WTC11 (cell line): ENCODE measurements around the gene RASIP1. TPM values are rescaled to one million over a fixed set of nuclear protein-coding genes. Genes with fewer than 3 reads are reported as not detected.
A peak's percentile ranks its signal among the peaks of the same experiment; 100 is the strongest.
"Not testable (repeated sequence)": the region's sequence is repeated elsewhere in the genome, so short reads cannot be mapped to it uniquely, and the experiment has no call there.

Source experiments
- ATAC-seq: fragments of 200-7000 bp; cut with Tn5 transposase; 2 replicates; pipeline ENCODE4 v1.10.0; 2021; ENCODE audit warnings: mild to moderate bottlenecking, moderate library complexity
- CTCF ChIA-PET: fragments of 300-600 bp; sonication (Branson Sonifier 250); formaldehyde crosslinking; loops from one replicate; lab custom pipeline; 2021; ENCODE audit warnings: antibody characterized with exemption; lab: Charles Lee
- POLR2A ChIA-PET: fragments of 350-600 bp; sonication (Branson Sonifier 250); formaldehyde crosslinking; loops from one replicate; lab custom pipeline; 2021; ENCODE audit warnings: antibody characterized with exemption; lab: Charles Lee
- DNase-seq: peaks from one replicate; pipeline ENCODE4 v3.0.0; 2021; ENCODE audit warnings: low spot score
- H3K27ac Mint-ChIP-seq: 2 replicates; pipeline ENCODE4 v1.8.0; 2021; ENCODE audit warnings: mixed read lengths
- H3K27me3 Mint-ChIP-seq: 2 replicates; pipeline ENCODE4 v1.8.0; 2021; ENCODE audit warnings: low read depth, mild to moderate bottlenecking, moderate library complexity, mixed read lengths
- H3K36me3 Mint-ChIP-seq: 2 replicates; pipeline ENCODE4 v1.8.0; 2021; ENCODE audit warnings: mixed read lengths
- H3K4me1 Mint-ChIP-seq: 2 replicates; pipeline ENCODE4 v1.8.0; 2022; ENCODE audit warnings: mixed read lengths
- H3K4me3 Mint-ChIP-seq: 2 replicates; pipeline ENCODE4 v1.8.0; 2021; ENCODE audit warnings: mild to moderate bottlenecking, moderate library complexity, mixed read lengths
- H3K9me3 Mint-ChIP-seq: 2 replicates; pipeline ENCODE4 v1.8.0; 2021; ENCODE audit warnings: mixed read lengths
- ARID4B ChIP-seq: sonication (generic); formaldehyde crosslinking; IDR thresholded peaks from 2 replicates; pipeline ENCODE4 v1.8.0; 2023; ENCODE audit warnings: missing genetic modification reagents, mild to moderate bottlenecking, borderline replicate concordance
- CREB1 ChIP-seq: sonication (generic); formaldehyde crosslinking; IDR thresholded peaks from 2 replicates; pipeline ENCODE4 v1.8.0; 2023; ENCODE audit warnings: mild to moderate bottlenecking, missing genetic modification reagents
- ELF4 ChIP-seq: sonication (generic); formaldehyde crosslinking; IDR thresholded peaks from 2 replicates; pipeline ENCODE4 v1.8.1; 2022; ENCODE audit warnings: low read depth, mild to moderate bottlenecking, moderate library complexity, missing genetic modification reagents
- IRF1 ChIP-seq: sonication (generic); formaldehyde crosslinking; IDR thresholded peaks from 2 replicates; pipeline ENCODE4 v1.8.0; 2023; ENCODE audit warnings: missing genetic modification reagents
- JAZF1 ChIP-seq: fragments of 250-450 bp; sonication (Bioruptor Pico); IDR thresholded peaks from 2 replicates; pipeline ENCODE4 v1.9.0; 2021; ENCODE audit warnings: moderate library complexity, mild to moderate bottlenecking, inconsistent platforms
- MAX ChIP-seq: sonication (generic); formaldehyde crosslinking; IDR thresholded peaks from 2 replicates; pipeline ENCODE4 v1.8.0; 2022; ENCODE audit warnings: mild to moderate bottlenecking, missing genetic modification reagents
- NFE2L1 ChIP-seq: sonication (generic); formaldehyde crosslinking; IDR thresholded peaks from 2 replicates; pipeline ENCODE4 v1.8.1; 2023; ENCODE audit warnings: missing genetic modification reagents
- NFYB ChIP-seq: sonication (generic); formaldehyde crosslinking; conservative IDR thresholded peaks from 2 replicates; pipeline ENCODE4 v1.8.0; 2022; ENCODE audit warnings: low read depth, missing genetic modification reagents
- OVOL2 ChIP-seq: fragments of 250-450 bp; sonication (Bioruptor Pico); IDR thresholded peaks from 2 replicates; pipeline ENCODE4 v1.9.0; 2021; ENCODE audit warnings: mild to moderate bottlenecking, borderline replicate concordance
- SMAD3 ChIP-seq: sonication (generic); formaldehyde crosslinking; IDR thresholded peaks from 2 replicates; pipeline ENCODE4 v1.8.0; 2022; ENCODE audit warnings: missing genetic modification reagents, mild to moderate bottlenecking, borderline replicate concordance
- SOX15 ChIP-seq: fragments of 250-450 bp; sonication (Bioruptor Pico); IDR thresholded peaks from 2 replicates; pipeline ENCODE4 v1.9.0; 2021; ENCODE audit warnings: mild to moderate bottlenecking
- ZNF138 ChIP-seq: sonication (generic); formaldehyde crosslinking; conservative IDR thresholded peaks from 2 replicates; pipeline ENCODE4 v1.8.1; 2022; ENCODE audit warnings: mild to moderate bottlenecking, moderate library complexity, missing genetic modification reagents
- ZNF263 ChIP-seq: sonication (generic); formaldehyde crosslinking; IDR thresholded peaks from 2 replicates; pipeline ENCODE4 v1.8.1; 2022; ENCODE audit warnings: low read depth, mild to moderate bottlenecking, moderate library complexity, missing genetic modification reagents
- ZNF396 ChIP-seq: fragments of 250-450 bp; sonication (Bioruptor Pico); IDR thresholded peaks from 2 replicates; pipeline ENCODE4 v1.8.0; 2021; ENCODE audit warnings: mild to moderate bottlenecking, moderate library complexity, borderline replicate concordance
- total RNA-seq: library from RNA; stranded (reverse); gene quantifications from 3 replicates; pipeline ENCODE4 v1.2.3, GENCODE V29; 2021
- TF ChIP-seq, protein P1 (sequence below): sonication (generic); formaldehyde crosslinking; IDR thresholded peaks from 2 replicates; pipeline ENCODE4 v1.8.0; 2022; ENCODE audit warnings: mild to moderate bottlenecking, missing genetic modification reagents
- TF ChIP-seq, protein P2 (sequence below): sonication (generic); formaldehyde crosslinking; IDR thresholded peaks from 2 replicates; pipeline ENCODE4 v1.8.1; 2023; ENCODE audit warnings: mild to moderate bottlenecking, missing genetic modification reagents, moderate library complexity
- TF ChIP-seq, protein P3 (sequence below): fragments of 200-600 bp; IDR thresholded peaks from 2 replicates; pipeline ENCODE4 v1.8.0; 2022; ENCODE audit warnings: antibody characterized with exemption

The RASIP1 gene
- total RNA-seq, 1 experiment from 2014 or later = 4.4 TPM

DNA sequence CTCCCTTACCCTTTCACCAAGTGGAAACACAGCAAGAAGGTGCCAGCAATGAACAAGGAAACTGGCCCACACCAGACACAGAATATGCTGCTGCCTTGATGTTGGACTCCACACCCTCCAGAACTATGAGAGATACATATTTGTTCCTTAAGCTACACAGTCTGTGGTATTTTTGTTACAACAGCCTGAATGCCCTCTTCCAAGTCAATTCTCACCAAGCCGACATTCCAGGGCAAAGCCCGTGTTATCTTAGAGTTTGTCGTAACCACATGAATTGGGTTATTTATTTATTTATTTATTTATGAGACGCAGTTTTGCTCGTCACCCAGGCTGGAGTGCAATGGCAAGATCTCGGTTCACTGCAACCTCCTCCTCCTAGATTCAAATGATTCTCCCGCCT is 29.9 kb upstream of the RASIP1 start (continued):
- TF ChIP-seq ARID4B (no peak), IRF1 (CRISPR knock-in tag) (no peak), NFE2L1 (CRISPR knock-in tag) (no peak)

DNA sequence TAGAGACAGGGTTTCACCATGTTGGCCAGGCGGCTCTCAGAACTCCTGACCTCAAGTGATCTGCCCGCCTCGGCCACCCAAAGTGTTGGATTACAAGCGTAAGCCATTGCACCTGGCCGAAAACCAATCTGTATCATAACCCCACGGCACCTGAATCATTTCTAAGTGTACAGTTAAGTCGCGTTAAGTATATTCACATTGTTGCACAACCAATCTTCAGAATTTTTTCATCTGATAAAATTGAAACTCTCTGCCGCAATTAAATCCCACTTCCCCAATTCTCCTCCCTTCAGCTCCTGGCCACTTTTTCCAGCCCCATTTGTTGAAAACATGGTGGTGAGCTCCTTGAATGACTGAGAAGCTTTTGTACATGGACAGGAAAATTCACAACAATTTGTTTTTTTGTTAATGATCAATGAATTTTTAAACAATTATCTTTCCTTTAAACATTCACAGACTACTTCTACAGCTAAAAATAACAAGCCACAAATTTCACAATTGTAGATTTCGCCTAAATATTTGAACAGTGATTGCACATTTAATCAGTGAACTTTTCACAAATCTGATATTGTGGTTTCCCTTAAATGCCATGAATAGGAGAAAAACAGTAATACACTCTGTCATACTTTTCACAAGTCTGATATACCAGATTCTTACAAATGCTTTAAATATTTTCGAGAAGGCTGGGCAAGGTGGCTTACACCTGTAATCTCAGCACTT is 28.7 kb upstream of the RASIP1 start:
- POLR2A ChIA-PET = interaction anchor here (0.9 kb wide), 1 partner anchor 10 kb away, joined by 3 read pairs; no protein-coding TSS in a partner anchor
- H3K4me1 Mint-ChIP-seq = peaks cover 12% of the 10 kb centered on the region
- peaks cover 27% of the 10 kb centered on the region for H3K27me3 Mint-ChIP-seq
- DNase-seq = no peak
- no peak for ATAC-seq
- TF ChIP-seq JAZF1 (no peak), ZNF138 (no peak), MAX (CRISPR knock-in tag) (no peak), SMAD3 (CRISPR knock-in tag) (no peak), OVOL2 (CRISPR knock-in tag) (no peak), SOX15 (CRISPR knock-in tag) (no peak), ZNF263 (CRISPR knock-in tag) (no peak), ZNF396 (CRISPR knock-in tag) (no peak), ELF4 (CRISPR knock-in tag) (no peak), NFYB (no peak), CREB1 (CRISPR knock-in tag) (no peak), IRF1 (CRISPR knock-in tag) (no peak)
- TF ChIP-seq, protein P1, sequence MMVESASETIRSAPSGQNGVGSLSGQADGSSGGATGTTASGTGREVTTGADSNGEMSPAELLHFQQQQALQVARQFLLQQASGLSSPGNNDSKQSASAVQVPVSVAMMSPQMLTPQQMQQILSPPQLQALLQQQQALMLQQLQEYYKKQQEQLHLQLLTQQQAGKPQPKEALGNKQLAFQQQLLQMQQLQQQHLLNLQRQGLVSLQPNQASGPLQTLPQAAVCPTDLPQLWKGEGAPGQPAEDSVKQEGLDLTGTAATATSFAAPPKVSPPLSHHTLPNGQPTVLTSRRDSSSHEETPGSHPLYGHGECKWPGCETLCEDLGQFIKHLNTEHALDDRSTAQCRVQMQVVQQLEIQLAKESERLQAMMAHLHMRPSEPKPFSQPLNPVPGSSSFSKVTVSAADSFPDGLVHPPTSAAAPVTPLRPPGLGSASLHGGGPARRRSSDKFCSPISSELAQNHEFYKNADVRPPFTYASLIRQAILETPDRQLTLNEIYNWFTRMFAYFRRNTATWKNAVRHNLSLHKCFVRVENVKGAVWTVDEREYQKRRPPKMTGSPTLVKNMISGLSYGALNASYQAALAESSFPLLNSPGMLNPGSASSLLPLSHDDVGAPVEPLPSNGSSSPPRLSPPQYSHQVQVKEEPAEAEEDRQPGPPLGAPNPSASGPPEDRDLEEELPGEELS (CRISPR knock-in tag) = no peak
- TF ChIP-seq, protein P2, sequence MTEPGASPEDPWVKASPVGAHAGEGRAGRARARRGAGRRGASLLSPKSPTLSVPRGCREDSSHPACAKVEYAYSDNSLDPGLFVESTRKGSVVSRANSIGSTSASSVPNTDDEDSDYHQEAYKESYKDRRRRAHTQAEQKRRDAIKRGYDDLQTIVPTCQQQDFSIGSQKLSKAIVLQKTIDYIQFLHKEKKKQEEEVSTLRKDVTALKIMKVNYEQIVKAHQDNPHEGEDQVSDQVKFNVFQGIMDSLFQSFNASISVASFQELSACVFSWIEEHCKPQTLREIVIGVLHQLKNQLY (CRISPR knock-in tag) = no peak
- TF ChIP-seq, protein P3, sequence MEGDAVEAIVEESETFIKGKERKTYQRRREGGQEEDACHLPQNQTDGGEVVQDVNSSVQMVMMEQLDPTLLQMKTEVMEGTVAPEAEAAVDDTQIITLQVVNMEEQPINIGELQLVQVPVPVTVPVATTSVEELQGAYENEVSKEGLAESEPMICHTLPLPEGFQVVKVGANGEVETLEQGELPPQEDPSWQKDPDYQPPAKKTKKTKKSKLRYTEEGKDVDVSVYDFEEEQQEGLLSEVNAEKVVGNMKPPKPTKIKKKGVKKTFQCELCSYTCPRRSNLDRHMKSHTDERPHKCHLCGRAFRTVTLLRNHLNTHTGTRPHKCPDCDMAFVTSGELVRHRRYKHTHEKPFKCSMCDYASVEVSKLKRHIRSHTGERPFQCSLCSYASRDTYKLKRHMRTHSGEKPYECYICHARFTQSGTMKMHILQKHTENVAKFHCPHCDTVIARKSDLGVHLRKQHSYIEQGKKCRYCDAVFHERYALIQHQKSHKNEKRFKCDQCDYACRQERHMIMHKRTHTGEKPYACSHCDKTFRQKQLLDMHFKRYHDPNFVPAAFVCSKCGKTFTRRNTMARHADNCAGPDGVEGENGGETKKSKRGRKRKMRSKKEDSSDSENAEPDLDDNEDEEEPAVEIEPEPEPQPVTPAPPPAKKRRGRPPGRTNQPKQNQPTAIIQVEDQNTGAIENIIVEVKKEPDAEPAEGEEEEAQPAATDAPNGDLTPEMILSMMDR = no peak
- no peak overlapping the region for H3K27ac Mint-ChIP-seq
- no peaks in the 10 kb centered on the region for H3K9me3 Mint-ChIP-seq
- H3K36me3 Mint-ChIP-seq = no peaks in the 10 kb centered on the region
- H3K4me3 Mint-ChIP-seq = no peak overlapping the region
- CTCF ChIA-PET = interaction anchor here (1.0 to 2.1 kb wide), 2 partner anchors 19 to 26 kb away, joined by 3 to 7 read pairs; no protein-coding TSS in a partner anchor

- H3K4me3 Mint-ChIP-seq, H3K9me3 Mint-ChIP-seq, DNase-seq, CTCF ChIA-PET, POLR2A ChIA-PET, H3K36me3 Mint-ChIP-seq: not testable (repeated sequence)
- Mint-ChIP-seq H3K27ac (peak overlapping the region; percentile 17; the same call in 1 of the 2 replicates), H3K27me3 (peaks cover 30% of the 10 kb centered on the region), H3K4me1 (peaks cover 12% of the 10 kb centered on the region)
- ATAC-seq = peak; percentile 67
These were observed 27.9 kb upstream of the RASIP1 start for GRCh38 chr19:48768171-48768753.

DNA sequence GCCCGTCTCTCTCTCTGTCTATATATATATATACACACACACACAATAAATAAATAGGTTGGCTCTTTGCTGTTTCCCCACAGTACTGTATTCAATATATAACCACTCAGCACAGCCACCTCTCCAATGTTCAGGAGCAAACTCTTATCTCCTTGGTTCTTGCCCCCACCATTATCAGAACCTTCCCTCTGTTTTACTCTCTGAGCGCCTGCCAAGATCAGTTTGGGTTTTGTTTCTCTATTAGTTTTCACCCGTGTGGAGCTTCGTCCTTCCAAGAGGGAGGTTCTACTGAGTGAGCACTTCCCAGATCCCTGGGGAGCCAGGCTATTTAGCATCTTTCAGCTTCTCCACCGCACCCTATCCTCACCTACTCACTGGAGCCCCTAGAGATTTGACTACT is 25.4 kb upstream of the RASIP1 start:
- DNase-seq, H3K4me3 Mint-ChIP-seq, H3K27ac Mint-ChIP-seq, H3K4me1 Mint-ChIP-seq, H3K9me3 Mint-ChIP-seq, H3K36me3 Mint-ChIP-seq, ATAC-seq: not testable (repeated sequence)
- ChIA-PET CTCF (interaction anchor here (0.6 kb wide), 1 partner anchor 26 kb away, joined by 4 read pairs; no protein-coding TSS in a partner anchor), POLR2A (interaction anchor here (0.6 kb wide), 1 partner anchor 373 kb away, joined by 5 read pairs; no protein-coding TSS in a partner anchor)
- peaks cover 40% of the 10 kb centered on the region for H3K27me3 Mint-ChIP-seq
